PFSK-1 (cell line): Measurements from ENCODE around the gene FAM131B.

Experiments used
- FOXP2 ChIP-seq: optimal IDR thresholded peaks from 2 replicates; pipeline ENCODE3; 2011; ENCODE audit warnings: borderline replicate concordance, control low read depth, inconsistent platforms; ENCODE audit not compliant: insufficient read depth; ENCODE audit errors: extremely low read length, extremely low read depth
- POLR2AphosphoS5 ChIP-seq: IDR thresholded peaks from 2 replicates; pipeline ENCODE4 v1.6.1; 2012; ENCODE audit warnings: low read depth, mild to moderate bottlenecking, control low read depth, low read length, moderate library complexity
- SIN3A ChIP-seq: IDR thresholded peaks from 2 replicates; pipeline ENCODE4 v1.6.1; 2012; ENCODE audit warnings: mild to moderate bottlenecking, low read length, moderate library complexity, borderline replicate concordance; ENCODE audit not compliant: insufficient read depth
- TAF1 ChIP-seq: IDR thresholded peaks from 2 replicates; pipeline ENCODE4 v1.6.1; 2012; ENCODE audit warnings: low read length, control low read depth, borderline replicate concordance; ENCODE audit not compliant: insufficient read depth
- TF ChIP-seq, protein P1 (sequence below), 2 experiments: IDR thresholded peaks; 2 replicates each; pipeline versions ENCODE4 v1.6.1 to v1.8.0; 2011 to 2012; ENCODE audit warnings: low read depth in 2 of 2, low read length in 2 of 2, control low read depth in 1 of 2, inconsistent platforms in 1 of 2, mild to moderate bottlenecking in 1 of 2, moderate library complexity in 1 of 2; ENCODE audit not compliant: insufficient read depth in 1 of 2

The FAM131B gene

DNA sequence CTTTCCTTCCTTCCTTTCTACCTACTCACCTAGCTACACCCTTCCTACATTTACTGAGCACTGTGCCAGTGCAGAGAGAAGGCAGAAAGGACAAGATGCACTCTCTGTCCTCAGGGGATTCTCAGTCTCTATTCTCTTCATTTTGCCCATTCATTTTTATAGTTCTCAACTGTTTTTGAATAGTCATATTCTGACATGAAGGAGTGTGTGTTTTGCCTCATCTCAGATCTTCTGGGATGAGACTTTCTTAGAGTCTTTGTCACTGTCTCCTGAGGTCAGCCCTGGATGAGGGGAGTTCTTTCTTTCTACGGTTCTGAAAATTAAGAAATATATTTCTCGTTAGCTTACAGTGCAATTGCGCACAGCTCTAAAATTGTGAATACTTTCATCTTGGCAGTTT is 25.3 kb downstream of the FAM131B start:
- TF ChIP-seq POLR2AphosphoS5 (no peak), SIN3A (no peak), TAF1 (no peak), FOXP2 (no peak)
- TF ChIP-seq, protein P1, sequence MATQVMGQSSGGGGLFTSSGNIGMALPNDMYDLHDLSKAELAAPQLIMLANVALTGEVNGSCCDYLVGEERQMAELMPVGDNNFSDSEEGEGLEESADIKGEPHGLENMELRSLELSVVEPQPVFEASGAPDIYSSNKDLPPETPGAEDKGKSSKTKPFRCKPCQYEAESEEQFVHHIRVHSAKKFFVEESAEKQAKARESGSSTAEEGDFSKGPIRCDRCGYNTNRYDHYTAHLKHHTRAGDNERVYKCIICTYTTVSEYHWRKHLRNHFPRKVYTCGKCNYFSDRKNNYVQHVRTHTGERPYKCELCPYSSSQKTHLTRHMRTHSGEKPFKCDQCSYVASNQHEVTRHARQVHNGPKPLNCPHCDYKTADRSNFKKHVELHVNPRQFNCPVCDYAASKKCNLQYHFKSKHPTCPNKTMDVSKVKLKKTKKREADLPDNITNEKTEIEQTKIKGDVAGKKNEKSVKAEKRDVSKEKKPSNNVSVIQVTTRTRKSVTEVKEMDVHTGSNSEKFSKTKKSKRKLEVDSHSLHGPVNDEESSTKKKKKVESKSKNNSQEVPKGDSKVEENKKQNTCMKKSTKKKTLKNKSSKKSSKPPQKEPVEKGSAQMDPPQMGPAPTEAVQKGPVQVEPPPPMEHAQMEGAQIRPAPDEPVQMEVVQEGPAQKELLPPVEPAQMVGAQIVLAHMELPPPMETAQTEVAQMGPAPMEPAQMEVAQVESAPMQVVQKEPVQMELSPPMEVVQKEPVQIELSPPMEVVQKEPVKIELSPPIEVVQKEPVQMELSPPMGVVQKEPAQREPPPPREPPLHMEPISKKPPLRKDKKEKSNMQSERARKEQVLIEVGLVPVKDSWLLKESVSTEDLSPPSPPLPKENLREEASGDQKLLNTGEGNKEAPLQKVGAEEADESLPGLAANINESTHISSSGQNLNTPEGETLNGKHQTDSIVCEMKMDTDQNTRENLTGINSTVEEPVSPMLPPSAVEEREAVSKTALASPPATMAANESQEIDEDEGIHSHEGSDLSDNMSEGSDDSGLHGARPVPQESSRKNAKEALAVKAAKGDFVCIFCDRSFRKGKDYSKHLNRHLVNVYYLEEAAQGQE (IDR thresholded peaks at IDR 0.05; ENCODE audit: insufficient read depth in 1 of 2, low read depth in 2 of 2, low read length in 2 of 2): no peak

DNA sequence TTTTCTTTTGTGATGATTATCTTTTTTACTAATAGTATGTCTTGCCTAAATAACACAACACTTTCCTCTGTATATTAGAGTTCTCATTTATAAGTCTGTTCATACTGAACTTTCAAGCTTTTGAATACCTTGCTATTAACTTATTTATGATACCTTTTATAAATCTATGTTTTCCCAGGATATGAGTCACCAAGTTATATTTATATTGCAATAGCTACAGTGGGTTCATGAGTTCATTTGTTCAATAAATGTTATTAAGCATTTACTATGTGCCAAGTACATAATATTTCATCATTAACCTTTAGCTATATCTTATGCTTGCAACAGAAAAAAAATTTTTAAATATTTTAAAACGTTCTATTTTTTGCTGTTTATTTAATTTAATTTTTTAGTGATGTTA is 28.3 kb downstream of the FAM131B start:
- no peak for TF ChIP-seq FOXP2
- TF ChIP-seq POLR2AphosphoS5: no peak
- no peak for TF ChIP-seq SIN3A

DNA sequence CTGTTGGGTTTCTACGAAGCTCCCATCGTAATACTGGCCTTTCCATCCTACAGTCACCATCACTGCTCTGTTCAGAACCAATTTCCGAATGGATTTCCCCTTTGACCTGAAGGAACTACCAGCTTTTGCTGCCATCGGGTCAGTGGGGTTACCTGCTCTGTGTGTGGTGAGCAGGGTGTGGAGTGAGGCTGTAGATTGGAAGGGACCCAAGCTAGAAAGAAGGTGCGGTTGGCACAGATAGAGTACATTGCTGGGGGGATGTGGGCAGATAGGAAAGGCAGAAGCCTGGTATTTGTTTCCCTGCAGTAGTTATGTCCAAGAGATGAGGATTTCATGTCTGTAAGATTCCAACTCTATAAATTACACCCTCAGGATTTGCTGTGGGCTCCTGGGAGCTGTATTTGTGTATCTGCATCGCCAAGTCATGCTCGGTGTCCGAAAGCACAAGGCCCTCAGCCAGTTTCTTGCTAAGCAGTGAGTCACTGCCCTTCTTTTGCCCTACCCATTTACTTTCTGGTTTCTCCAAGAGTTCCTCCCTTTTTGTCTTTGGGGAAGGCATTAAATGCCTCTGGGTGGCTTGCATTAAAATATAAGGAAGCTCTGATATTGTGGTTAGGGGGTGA is 31.2 kb downstream of the FAM131B start:
- TF ChIP-seq SIN3A (no peak), FOXP2 (no peak), POLR2AphosphoS5 (no peak), TAF1 (no peak)
- TF ChIP-seq, protein P1 (IDR thresholded peaks at IDR 0.05; ENCODE audit: insufficient read depth in 1 of 2, low read depth in 2 of 2, low read length in 2 of 2): no peak

DNA sequence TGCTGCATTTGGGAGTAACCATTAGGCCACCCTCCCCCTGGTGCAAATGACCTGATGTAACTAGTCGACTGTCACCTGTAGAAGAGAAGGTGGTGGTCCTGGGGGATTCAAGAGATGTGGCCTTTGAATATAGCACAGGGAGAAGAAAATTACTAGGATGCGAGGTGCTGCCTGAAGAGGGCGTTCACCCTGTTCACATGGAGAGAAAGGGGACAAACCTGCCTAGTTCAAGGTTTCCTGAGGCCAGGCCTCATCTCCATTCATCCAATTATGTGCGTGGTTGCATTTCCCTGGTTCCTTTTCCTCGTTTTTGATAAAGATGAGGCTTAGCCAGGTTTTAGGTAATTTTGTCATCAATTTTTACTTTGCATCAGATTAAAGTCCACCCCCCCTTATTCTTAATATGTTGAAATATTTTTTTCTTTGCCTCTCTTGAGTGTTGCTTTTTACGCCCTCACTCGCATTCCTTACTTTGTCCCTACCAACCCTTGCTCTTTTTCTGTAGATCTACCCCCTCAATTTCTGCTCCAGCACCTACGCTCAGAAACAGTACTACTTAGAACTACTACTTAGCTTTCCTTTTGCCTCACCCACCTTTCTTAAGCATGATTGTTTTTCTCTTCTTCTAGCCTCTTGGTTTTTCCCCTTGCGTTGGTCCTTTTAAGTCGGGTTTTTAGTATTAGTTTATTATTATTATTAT is 32.9 kb downstream of the FAM131B start:
- TF ChIP-seq FOXP2 (no peak), TAF1 (no peak), POLR2AphosphoS5 (no peak), SIN3A (no peak)
- TF ChIP-seq, protein P1 (IDR thresholded peaks at IDR 0.05; ENCODE audit: insufficient read depth in 1 of 2, low read depth in 2 of 2, low read length in 2 of 2): no peak

DNA sequence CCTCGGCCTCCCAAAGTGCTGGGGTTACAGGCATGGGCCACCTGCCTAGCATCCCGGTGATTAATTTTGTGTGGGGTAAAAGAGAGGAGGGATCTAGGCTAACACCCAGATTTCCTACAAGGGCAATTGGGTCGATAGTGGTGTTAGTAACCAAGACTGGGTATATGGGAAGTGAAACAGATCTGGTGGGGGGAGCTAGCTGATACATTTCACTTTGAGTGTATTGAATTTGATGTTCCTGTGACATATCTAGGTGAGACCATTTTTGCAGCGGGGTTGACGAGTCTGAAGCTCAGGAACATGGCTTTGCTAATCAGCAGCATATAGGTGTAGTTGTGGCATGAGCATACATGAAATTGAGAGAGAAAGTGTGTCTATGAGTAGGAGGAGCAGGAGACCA is 34.6 kb downstream of the FAM131B start:
- no peak for TF ChIP-seq TAF1
- no peak for TF ChIP-seq POLR2AphosphoS5
- TF ChIP-seq, protein P1 (IDR thresholded peaks at IDR 0.05; ENCODE audit: insufficient read depth in 1 of 2, low read depth in 2 of 2, low read length in 2 of 2): no peak
- no peak for TF ChIP-seq SIN3A
- TF ChIP-seq FOXP2: no peak
